H1 (cell line): ENCODE measurements around the gene NUS1. TPM values are rescaled to one million over a fixed set of nuclear protein-coding genes. Genes with fewer than 3 reads are reported as not detected.

Experiments
- CHD1 ChIP-seq: IDR thresholded peaks from 2 replicates; pipeline ENCODE4 v1.6.1; 2012; ENCODE audit warnings: low read depth, low read length, improper control_type of control experiment
- GABPA ChIP-seq: IDR thresholded peaks from 2 replicates; pipeline ENCODE4 v1.6.1; 2011; ENCODE audit warnings: mild to moderate bottlenecking, low read length, moderate library complexity, borderline replicate concordance; ENCODE audit not compliant: insufficient read depth
- JUND ChIP-seq: IDR thresholded peaks from 2 replicates; pipeline ENCODE4 v1.6.1; 2011; ENCODE audit warnings: mild to moderate bottlenecking, improper control_type of control experiment, low read length
- NRF1 ChIP-seq: IDR thresholded peaks from 2 replicates; pipeline ENCODE4 v1.6.1; 2011; ENCODE audit warnings: mild to moderate bottlenecking, low read depth, low read length, improper control_type of control experiment
- RAD21 ChIP-seq, 2 experiments: IDR thresholded peaks in 1 of 2; conservative IDR thresholded peaks in 1 of 2; 2 replicates each; pipeline ENCODE4 v1.6.1; 2011; ENCODE audit warnings: low read depth in 2 of 2, low read length in 2 of 2, improper control_type of control experiment in 1 of 2, inconsistent platforms in 1 of 2, mild to moderate bottlenecking in 1 of 2, moderate library complexity in 1 of 2
- SUZ12 ChIP-seq: fragments of 200-600 bp; sonication (generic); IDR thresholded peaks from 2 replicates; pipeline ENCODE4 v1.6.1; 2012; ENCODE audit warnings: mild to moderate bottlenecking, inconsistent platforms, low read length, moderate library complexity, mixed read lengths
- TBP ChIP-seq: IDR thresholded peaks from 2 replicates; pipeline ENCODE4 v1.6.1; 2011; ENCODE audit warnings: low read depth, low read length, improper control_type of control experiment
- YY1 ChIP-seq: IDR thresholded peaks from 2 replicates; pipeline ENCODE4 v1.6.1; 2011; ENCODE audit warnings: low read depth, mild to moderate bottlenecking, low read length
- polyA plus RNA-seq, 7 experiments: library from polyadenylated mRNA; depleted of rRNA in 3 of 7; stranded (reverse) in 5 of 7; unstranded in 2 of 7; fragments of >200 nt in 5 of 7; fragments of 200-250 nt in 2 of 7; gene quantifications; 1 replicate in 5 of 7; 2 replicates in 1 of 7; 4 replicates in 1 of 7; pipeline versions ENCODE4 v1.2.1 to v1.2.3, GENCODE V29; 2011 to 2013; ENCODE audit warnings: missing spikeins in 2 of 7, mixed read lengths in 2 of 7
- total RNA-seq: library from RNA; stranded (reverse); fragmentation: NEBNext Ultra II Directional; extraction: Animal tissue kit (Norgen Biotek cat#: 25700); gene quantifications from 2 replicates; pipeline ENCODE4 v1.2.1, GENCODE V29; 2021

NUS1 gene
- total and polyA plus RNA-seq, 2 of the 8 experiments (the other 6 are each of a cell fraction or from before 2014, with no cell fraction given): 20.7 to 77.7 TPM

- TF ChIP-seq GABPA (no peak), SUZ12 (no peak), RAD21 (IDR thresholded peaks at IDR 0.05 in 1 of 2, conservative IDR thresholded peaks at IDR 0.05 in 1 of 2; ENCODE audit: low read depth in 2 of 2, low read length in 2 of 2) (no peak), YY1 (no peak), JUND (no peak), CHD1 (no peak), TBP (no peak), NRF1 (no peak)
These were observed 1.4 kb downstream of the NUS1 start (continued) for GRCh38 chr6:117676577-117677218.
